GM18520 (cell line): ENCODE data around the gene PDPK1.

ENCODE experiments used
- ATAC-seq: cut with Tn5 transposase; IDR thresholded peaks from one replicate; pipeline ENCODE4 v1.9.1; 2021; ENCODE audit not compliant: unreplicated experiment

PDPK1 gene

DNA sequence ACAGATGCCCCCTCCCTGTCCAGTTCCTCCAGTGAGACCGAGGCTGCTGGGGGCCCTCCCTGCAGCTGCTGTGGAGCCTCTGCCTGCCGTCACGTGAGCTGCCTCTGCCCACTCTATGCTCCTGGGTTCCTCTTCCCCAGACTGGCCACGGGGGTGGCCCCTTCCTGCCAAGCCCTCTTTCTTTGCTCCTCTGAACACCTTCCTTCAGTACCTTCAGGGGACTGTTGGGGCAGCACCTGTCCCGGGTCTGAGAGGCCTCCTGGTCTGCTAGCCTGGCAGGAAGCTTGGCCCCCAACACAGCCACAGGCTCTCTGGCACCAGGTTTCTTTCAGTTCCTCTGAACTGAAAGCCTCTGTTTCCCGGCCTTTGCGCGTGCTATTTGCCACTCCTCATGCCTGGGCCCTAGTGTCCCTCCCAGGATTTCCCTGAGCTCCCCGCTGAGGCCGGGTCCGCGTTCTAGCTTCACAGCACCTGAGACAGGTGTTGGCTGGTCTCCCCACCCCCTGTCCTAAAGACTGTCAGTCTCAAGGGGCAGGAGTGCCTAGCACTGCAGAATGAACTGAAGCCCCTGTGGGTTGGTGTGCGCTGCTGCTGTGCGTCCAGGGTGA, 30.7 kb upstream of the PDPK1 start:
- ATAC-seq, result no peak

DNA sequence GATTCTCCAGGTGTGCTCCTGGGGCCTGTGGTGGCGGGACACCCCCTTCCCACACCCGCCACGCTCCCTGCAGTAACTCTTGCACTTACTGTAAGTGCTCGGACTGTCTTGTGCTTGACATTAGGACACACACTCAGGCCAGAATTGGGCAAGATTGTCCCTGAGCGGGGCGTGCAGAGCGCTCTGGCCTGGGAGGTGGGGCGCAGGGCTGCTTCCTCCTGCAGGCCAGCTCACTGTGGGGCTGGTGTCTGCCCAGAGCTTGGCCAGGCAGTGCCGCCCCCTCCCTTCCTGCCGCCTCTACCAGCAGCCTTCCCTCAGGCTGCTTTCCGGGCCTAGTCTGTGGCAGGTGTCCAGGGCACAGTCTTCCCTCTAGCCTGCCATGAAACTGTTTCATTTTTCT, 30.2 kb upstream of the PDPK1 start:
- ATAC-seq, result no peak

DNA sequence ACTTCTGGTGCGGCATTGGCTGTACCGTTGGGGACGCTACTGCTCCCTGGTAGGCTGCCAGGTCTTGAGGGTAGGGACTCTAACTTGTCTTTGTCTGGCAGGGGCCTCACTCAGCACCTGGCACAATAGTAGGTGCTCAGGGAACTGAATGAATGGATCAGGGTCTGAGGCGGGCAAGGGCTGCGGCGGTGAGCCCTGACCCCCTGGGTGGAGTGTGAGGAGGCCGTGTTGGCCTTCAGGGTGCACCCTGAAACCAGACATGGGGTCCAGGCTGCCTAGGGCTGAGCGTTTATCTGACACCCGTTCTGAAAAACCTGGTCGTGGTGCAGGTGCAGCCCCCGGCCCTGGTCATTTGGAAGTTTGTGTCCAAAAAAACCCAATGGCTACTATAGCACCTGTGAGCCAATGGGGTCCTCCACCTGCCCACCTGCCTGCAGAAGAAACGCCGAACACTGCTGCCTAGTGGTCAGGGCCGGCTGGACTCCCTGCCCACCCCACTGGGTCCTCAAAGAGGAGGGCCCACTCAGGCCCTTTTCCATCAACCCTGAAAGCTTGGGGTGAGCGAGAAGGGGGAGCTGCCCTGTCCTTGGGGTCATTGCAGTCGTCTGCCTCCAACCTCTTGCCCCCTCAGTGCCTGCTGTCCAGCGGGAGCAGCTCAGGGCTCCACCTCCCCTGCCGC, 29.0 kb upstream of the PDPK1 start:
- no peak for ATAC-seq

DNA sequence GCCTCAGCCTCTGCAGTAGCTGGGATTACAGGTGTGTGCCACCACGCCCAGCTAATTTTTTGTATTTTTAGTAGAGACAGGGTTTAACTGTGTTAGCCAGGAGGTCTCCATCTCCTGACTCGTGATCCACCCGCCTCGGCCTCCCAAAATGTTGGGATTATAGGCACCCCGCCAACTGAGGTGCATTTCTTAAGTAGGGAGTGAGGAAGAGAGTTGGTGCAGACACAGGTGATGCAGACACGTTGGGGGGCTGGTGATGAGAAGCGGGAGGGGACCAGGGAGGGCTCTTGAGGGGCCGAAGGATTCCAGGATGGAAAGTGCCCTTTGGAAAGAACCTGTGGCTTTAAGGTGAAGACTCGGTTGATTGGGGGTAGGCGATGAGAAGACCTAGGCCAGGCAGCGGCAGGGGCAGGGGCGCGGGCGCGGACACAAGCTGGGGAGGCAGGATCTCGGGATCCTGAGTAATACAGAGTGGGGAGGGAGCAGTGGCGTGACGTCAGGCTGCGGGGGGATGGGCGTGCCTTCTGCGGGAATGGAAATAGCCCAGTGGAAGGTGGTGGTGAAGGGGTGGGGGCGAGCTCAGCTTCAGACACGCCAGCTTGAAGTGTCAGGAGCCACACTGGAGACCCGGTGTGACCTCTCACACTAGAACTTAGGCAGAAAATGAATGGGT, 26.6 kb upstream of the PDPK1 start:
- no peak for ATAC-seq

DNA sequence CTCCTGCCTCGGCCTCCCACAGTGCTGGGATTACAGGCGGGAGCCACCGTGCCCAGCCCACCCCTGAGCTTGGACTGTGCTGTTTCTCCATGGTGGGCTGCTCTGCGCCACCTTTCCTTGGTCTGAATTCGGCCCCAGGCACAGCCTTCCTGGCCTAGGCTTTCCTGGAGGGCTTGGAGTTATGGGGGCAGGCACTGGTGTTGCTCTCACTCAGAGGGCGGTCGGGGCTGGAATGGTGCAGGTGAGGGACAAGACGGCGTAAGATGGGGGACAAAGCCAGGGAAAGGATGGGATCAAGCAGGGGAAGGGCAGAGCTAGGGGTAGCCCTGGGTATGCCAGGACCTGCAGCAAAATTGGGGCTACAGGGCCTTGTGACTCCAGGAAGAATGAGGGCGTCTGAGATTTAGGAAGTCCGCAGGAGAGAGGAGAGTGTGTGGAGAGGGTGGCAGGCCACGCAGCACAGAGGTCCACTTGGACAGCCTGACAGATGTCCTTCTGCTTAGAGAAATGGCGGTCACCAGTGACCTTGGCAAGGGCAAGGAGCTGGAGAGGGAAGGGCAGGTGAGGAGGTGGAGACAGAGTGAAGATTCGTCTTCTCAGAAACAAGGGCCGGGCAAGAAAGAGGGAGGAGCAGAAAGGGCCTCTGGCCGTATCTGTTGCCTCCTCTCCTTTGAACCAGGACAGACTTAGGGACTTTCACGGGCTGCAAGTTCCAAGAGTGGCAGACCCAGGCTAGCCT, 25.7 kb upstream of the PDPK1 start:
- ATAC-seq, result no peak

DNA sequence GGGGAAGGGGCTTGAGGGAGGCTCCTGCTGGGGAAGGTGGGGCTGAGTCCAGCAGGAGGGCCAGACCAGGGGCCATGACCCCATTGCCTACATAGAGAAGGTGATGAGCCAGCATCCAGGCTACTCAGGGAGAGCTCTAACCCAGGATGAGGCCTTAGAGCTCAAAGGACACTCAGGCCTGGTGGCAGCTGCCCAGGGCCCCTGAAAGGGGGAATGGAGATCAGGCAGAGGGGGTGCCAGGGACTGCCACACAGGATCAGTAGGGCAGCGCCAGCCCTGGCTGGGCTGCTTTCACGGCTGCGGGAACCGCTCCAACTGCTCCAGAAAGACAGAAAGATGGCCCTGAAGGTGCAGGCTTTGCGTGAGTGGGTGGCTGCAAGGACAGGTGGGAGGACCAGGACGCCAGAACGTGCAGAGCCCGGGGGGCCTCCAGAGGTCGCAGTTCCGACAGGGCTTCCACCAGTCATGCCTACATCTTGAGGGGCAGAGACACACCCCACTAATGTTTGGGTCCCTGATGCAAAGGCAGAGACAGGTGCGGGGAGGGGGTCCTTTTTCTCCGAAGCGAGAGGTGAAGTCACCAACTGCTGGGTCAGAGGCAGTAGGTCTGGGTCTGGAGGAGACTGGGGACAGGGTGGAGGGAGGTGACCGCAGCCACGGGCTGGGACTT, 25.0 kb upstream of the PDPK1 start:
- no peak for ATAC-seq

DNA sequence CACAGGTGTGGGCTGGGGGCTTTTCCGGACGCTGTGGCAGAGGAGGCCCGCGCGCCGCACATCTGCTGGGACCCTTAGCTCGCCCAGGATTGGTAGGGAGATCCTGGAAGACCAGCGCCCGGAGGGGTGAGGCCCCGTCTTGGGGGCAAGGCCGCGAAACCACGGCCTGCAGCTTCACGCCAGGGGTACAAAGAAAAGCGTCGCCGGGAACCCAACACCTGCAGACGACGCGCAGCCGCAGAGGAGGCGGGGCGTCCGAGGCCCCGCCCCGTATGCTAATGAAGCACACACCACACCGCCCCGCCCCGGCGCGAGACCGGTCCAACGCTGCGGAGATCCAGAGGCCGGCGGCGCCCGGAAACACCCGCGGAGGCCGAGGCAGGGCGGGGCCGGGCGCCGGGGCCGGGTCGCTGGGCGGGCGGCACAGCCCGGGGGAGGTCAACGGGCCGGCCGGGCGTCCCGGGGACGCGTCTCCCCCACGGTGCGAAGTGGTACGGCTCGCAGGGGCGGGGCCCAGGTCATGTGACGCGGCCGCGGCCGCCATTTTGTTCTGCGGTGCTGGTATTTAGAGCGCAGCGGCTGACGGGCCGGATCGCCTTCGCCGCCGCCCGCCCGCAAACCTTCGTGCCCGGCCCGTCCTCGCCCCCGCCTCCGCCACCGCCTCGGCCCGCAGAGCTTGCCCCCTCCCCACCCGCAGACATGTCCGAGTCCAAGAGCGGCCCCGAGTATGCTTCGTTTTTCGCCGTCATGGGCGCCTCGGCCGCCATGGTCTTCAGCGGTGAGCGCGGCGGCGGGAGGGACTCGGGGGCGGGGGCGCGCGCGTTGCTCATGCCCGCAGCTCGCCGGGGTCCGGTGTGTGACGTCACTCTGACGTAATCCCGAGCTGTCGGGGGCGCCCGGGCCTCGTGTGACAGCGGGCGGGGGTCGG, 24.2 kb upstream of the PDPK1 start, which contains the start of gene ATP6V0C:
ATP6V0C (plus strand) TSS at position 548 of the 928 bp plus-strand sequence; CDS start at position 700, 152 bp downstream.
- peak; percentile 62 for ATAC-seq

DNA sequence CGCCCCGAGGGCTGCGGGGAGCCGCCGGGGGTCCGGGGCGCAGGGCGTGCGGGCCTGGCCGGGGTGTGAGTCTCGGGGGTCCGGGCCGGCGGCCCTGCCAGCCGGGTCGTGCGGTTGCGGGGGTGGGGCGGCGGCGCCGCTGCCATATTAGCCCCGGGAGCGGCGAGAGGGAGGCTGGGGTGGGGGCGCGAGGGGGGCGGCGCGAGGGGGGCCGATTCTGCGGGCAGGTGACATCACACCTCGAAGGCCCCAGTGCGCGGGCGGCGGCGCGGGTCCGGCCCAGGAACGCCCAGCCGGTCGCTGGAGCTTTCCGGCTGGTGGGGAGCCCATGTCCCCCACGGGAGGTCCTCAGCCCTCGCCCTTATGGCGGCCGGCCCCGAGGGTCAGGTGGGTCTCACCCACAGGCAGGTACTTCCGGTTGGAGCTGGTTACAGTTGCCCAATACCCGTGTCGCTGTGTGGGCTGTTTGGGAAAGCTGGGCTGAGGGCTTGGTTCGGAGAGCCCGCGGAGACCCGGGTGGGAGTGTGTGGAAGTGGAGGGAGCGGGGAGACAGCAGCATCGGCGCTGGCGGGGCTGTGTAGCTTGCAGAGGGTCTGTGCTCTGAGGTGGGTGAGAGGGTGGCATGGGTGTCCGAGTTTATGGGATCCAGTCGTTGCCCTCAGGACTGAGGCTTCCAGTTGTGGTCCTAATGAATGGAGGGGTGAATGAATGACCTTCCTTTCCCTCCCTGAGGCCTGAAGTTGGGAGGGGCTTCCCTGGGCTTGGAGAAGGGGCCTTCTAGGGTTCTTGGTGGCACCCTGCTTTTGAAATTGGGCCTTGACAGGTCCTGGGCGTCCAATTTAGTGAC, 23.3 kb upstream of the PDPK1 start:
- no peak for ATAC-seq

DNA sequence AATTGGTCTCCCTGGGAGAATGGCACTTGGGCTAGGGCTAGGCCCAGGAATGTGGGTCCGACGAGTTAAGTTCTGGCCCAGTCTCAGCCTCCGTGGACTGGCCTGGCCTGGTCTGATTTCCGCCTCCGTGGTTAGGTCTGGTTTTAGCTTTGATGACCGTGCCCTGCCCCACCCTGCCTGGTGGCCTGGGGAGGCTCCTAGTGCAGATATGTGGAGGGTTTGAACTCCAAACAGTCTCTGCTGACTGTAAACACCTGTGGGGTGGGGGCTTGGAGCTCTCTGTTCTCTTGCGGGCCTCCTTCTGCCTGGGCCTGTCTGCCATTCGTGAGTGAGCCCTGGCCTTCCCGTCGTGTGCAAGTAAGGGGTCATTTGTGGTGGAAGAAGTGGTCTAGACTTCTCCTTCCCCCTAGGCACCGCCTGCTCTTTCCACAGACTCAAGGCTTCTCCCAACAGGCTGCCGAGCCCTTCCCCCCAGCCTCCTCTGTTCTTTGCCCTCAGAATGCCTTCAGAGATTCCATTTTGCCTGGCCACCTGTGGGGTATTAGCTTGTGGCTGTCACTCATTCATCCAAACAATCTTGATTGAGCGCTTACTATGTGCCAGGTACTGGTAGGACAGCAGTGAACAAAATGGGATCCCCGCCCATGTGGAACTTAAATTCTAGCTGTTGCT, 22.5 kb upstream of the PDPK1 start:
- ATAC-seq, result no peak

DNA sequence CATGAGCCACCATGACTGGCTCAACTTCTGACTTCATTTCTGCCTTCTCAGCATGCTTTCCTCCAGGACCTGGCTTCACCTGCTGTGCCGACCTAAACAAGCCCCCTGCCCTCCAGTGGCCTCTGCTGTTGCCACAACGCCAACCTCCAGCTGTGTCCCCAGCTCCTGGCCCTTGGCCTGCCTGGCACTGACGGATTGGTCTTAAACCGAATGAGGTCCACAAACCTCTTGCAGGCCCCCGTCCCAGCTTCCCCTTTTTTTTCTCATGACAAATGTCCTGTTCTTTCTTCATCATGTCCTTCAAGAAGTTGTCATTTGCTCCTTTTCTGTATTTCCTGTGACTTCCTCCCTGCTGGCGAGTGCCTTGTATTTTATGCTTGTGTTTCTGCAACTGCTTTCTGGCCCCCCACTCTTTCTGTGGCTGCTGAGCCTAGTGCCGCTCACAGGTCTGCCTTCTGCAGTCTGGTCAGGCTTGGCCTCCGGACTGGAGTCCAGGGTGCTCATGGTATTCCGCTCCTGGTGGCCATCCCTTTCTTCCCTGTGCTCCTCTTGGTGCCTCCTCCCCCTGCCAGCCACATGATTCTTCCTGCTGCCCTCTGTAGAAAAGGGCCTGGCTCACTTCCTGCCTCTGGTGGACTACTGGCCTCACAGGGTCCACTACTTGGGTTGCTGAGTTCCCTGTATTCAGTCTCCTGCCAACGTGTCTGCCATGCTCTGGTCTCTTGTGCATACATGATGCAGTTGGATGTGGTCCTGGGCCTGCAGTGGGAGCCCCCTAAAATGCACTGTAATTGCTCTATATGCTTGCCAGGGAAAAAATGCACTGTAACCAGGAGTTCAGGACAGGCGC, 21.2 kb upstream of the PDPK1 start:
- ATAC-seq, result no peak

DNA sequence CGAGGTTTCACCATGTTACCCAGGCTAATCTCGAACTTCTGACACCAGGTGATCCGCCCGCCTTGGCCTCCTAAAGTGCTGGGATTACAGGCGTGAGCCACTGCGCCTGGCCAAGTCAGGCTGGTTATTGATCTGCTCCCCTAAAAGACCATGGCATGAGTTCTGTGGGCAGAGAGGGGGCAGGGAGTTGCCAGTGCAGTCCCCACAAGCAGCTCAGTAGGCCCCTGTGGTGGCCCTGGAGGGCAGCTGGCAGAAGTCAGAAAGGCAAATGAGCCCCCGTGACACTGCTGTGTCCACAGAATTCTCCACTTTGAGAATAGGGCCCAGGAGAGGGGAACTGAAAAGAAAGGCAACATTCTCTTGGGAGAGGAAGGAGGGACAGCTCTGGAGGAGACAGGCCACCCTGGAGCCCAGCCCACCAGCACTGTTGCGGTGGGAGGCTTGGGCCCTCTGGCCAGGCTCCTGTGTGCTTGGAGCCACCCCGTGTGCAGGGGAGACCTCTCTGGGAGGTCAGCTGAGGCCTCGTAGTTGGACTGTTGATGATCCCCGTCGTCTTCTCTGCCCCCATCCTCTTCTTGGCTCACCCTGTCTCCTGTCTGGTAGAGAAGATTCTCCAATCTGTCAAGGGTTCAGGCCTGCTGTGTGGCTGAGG, 19.7 kb upstream of the PDPK1 start:
- ATAC-seq, result no peak

DNA sequence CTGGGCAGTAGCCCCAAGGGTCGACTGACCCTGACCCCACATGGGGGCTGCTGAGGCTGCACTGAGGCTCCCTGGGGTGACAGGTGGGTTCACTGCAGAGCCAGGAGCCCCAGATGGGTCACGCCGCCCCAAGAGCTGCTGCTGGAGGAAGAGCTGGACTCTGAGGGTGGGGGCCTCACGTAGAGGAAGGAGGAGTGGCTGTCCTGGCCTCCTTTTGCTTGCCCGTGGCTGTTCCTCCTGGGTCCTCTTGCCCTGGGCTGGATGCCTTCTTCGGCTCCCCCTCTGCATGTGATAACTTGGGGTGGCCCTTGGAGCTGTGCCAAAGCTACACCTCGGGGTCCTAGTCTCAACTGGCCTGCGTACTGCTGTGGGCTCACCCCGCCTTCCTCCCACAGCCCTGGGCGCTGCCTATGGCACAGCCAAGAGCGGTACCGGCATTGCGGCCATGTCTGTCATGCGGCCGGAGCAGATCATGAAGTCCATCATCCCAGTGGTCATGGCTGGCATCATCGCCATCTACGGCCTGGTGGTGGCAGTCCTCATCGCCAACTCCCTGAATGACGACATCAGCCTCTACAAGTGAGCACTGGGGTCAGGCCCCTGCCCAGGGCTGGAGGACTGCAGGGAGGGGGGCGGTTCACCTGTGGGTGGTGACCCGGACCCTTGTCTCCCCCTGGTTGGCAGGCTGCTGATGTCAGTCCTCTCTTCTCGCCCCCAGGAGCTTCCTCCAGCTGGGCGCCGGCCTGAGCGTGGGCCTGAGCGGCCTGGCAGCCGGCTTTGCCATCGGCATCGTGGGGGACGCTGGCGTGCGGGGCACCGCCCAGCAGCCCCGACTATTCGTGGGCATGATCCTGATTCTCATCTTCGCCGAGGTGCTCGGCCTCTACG, 18.8 kb upstream of the PDPK1 start:
- ATAC-seq, result no peak

DNA sequence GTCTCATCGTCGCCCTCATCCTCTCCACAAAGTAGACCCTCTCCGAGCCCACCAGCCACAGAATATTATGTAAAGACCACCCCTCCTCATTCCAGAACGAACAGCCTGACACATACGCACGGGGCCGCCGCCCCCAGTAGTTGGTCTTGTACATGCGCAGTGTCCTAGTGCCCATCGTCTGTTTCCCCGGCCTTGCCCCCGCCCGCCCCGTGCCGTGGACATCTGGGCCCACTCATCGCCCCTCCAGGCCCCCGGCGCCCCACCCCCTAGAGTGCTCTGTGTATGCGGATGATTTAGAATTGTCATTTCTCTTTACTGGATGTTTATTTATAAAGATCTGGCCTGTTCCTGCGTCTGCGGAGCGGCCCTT, 18.1 kb upstream of the PDPK1 start:
- ATAC-seq, result no peak

DNA sequence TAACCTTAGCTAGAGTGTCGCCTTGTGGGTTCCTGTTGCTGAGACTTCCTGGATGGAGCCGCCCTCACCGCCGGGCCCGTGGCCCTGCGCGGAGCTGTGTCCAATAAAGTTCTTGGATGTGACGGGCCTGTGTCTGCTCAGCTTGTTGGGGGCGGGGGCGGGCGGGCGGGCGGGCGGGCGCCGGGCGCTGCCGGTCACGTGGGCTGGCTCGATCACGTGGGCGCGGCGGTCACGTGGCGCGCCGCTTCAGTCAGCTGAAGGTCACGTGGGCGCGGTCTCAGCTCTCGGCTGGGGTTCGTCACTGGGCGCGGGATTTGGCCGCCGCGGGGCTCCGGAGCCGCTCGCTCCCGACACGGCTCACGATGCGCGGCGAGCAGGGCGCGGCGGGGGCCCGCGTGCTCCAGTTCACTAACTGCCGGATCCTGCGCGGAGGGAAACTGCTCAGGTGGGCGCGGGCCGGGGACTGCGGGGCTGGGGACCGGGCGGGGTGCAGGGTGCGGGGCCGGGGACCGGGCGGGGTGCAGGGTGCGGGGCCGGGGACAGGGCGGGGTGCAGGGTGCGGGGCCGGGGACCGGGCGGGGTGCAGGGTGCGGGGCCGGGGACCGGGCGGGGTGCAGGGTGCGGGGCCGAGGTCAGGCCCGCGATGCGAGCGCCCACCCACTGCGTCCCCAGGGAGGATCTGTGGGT, 17.6 kb upstream of the PDPK1 start, which contains the start of gene AMDHD2:
AMDHD2 (plus strand) TSS at position 275 of the 687 bp plus-strand sequence; CDS start at position 363, 88 bp downstream.
- peak; percentile 34 for ATAC-seq

DNA sequence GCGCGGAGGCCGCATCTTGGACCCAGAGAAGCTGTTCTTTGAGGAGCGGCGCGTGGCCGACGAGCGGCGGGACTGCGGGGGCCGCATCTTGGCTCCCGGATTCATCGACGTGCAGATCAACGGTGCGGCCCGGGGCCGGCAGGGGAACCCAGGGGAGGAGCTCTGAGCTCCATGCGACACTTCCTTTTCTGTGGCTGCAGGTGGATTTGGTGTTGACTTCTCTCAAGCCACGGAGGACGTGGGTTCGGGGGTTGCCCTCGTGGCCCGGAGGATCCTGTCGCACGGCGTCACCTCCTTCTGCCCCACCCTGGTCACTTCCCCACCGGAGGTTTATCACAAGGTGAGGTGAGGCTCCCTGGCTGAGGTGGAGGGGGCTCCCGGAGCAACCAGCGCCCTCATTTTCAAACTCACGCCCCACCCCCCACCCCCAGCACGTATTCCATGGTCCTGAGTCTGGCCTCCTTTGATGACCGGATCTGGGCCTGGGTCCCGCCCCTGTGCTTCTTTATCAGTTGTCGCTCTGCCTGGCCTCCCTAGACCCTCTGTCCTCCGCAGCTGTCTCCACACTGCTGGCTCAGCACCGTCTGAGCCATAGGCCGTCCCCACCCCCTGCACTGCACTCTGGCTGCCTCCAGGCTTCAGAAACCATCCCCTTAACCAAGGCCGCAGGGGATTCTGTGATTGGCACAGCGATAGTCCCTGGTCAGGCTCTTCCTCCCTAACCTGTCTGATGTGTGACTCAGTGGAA, 16.9 kb upstream of the PDPK1 start:
- ATAC-seq, result no peak
